Activated naive CD8-positive, alpha-beta T cell treated with anti-CD3 and anti-CD28 coated beads, Interleukin-2, amount 10 ng/mL, durations not matched to agents 7 days and 5 days (primary cell): ENCODE data around the gene SYNDIG1. TPM values are rescaled to one million over a fixed set of nuclear protein-coding genes. Genes with fewer than 3 reads are reported as not detected.

Experiments
- ATAC-seq: fragments of 150-1000 bp; cut with Tn5 transposase; one replicate; pipeline ENCODE4 v1.10.0; 2021; ENCODE audit warnings: low read depth, moderate library complexity
- POLR2A ChIA-PET: fragments of 350-600 bp; sonication (Branson Sonifier 250); formaldehyde crosslinking; loops from one replicate; lab custom pipeline; 2021; ENCODE audit warnings: antibody characterized with exemption; lab: Charles Lee
- DNase-seq: peaks from one replicate; pipeline ENCODE4 v3.0.0; 2021
- H3K27ac Mint-ChIP-seq: one replicate; pipeline ENCODE4 v1.8.0; 2022; ENCODE audit warnings: mild to moderate bottlenecking, mixed read lengths
- H3K27me3 Mint-ChIP-seq: one replicate; pipeline ENCODE4 v1.8.0; 2022; ENCODE audit warnings: mild to moderate bottlenecking, moderate library complexity, mixed read lengths
- H3K36me3 Mint-ChIP-seq: one replicate; pipeline ENCODE4 v1.8.0; 2021; ENCODE audit warnings: mild to moderate bottlenecking, mixed read lengths
- H3K4me1 Mint-ChIP-seq: one replicate; pipeline ENCODE4 v1.8.0; 2021; ENCODE audit warnings: mixed read lengths
- H3K4me3 Mint-ChIP-seq: one replicate; pipeline ENCODE4 v1.8.0; 2022; ENCODE audit warnings: mild to moderate bottlenecking, moderate library complexity, mixed read lengths
- H3K9me3 Mint-ChIP-seq: one replicate; pipeline ENCODE4 v1.8.0; 2021; ENCODE audit warnings: mixed read lengths
- total RNA-seq, 2 experiments: library from RNA; stranded (reverse); gene quantifications; one replicate each; pipeline ENCODE4 v1.2.3, GENCODE V29; 2021

The SYNDIG1 gene
- total RNA-seq, 2 experiments from 2014 or later: not detected

DNA sequence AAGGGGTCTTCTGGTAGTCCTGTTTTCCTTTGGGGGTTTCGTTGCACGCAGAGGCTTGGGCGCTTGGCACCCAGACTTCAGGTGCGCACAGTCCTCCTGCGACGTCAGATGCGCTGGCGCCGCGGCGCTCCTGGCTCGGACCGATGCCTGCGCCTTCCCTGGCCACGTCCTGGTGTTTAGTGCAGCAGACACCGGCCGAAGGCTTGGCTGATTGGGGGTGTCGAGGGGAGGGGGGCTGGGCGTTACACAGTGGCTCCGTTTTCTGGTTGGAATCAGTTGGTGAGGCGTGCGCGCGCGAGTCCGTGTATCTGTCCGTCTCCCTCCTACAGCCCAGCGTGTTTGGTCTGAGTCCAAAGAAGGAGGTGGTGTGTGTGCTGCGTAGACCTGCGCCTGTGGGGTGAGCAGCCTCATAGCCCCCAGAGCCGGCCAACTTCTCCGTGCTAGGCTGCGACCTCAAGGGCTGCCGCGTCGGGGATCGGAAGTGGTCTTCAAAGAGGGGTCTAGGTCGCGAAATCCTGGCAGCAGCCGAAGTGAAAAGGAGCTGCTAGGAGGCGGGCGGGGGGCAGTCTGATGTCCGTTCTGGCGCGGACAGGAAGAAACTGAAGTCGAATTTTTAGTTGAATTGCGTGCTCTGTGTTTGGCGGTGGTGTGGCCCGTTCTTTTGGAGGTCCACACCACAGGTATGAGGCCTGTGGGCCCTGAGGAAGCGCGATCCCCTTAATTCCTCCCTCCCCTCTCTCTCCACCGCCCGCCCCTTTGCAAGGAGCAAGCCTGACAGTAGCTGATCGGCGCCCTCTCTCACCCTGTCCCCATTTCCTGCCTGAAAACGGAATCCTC is 1.5 kb downstream of the SYNDIG1 start:
- Mint-ChIP-seq H3K27ac (no peak overlapping the region), H3K4me3 (peak overlapping the region; percentile 50), H3K4me1 (peaks cover 3% of the 10 kb centered on the region), H3K27me3 (peaks cover 75% of the 10 kb centered on the region), H3K36me3 (no peaks in the 10 kb centered on the region), H3K9me3 (no peaks in the 10 kb centered on the region)
- ATAC-seq (no peak), DNase-seq (no peak)
- POLR2A ChIA-PET: no interaction called here

DNA sequence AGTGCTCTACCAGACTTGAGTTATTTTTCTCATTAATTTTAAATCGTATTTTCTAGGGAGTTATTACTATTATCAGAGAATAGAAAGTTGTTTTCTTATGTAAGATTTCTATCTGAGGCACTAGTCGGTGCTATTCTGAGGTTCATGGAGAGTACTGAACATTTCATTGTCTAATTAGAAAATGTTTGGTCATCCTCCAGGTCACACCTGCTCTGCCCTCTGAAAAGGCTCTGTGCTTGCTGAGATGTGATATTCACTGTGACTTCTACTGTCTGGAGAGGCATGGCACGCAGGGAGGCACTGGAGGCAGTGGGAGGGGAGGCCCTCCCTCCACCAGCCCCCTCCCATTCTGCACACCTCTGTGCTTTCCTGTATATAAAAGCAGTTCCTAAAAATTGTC is 3.0 kb downstream of the SYNDIG1 start:
- no peak overlapping the region for H3K27ac Mint-ChIP-seq
- H3K36me3 Mint-ChIP-seq: no peaks in the 10 kb centered on the region
- ATAC-seq: no peak
- no peak for DNase-seq
- H3K4me1 Mint-ChIP-seq: peaks cover 3% of the 10 kb centered on the region
- POLR2A ChIA-PET: no interaction called here
- H3K4me3 Mint-ChIP-seq: no peak overlapping the region
- no peaks in the 10 kb centered on the region for H3K9me3 Mint-ChIP-seq
- peaks cover 70% of the 10 kb centered on the region for H3K27me3 Mint-ChIP-seq

DNA sequence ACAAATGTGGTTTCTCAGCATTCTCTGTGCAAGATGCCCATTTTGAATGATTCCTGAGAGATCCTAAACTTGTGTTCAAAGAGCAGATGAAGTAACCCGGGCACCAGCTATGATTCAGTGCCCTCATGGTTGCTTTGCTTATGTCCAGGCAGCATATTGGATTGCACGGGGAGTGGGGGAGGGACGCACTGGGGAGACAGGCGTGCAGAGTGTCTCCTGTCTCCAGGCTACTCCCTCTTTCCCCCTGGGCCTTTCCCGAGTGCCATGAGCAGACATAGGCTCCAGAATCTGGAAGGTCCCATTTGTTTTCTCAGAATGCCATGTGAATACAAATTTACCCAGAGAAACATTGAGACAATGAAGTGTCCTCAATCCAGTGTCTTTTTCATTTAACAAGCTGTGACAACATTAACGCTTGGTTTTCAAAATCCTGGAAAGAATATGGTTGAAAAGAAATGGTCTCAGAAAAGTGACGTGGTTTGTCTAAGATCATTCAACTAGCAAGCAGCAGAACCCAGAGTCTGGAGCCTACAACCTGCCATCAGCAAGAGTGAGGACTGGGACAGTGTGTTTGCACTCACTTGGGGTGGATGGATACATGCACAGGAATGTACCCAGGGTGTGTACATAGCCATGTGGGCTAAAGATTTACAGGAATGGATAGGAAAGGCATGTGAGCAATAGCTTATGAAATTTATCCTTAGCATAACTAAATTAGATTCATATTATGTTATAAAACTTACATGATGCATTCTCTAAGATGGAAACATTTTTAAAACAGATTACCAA is 4.2 kb downstream of the SYNDIG1 start:
- Mint-ChIP-seq H3K36me3 (no peaks in the 10 kb centered on the region), H3K4me3 (no peak overlapping the region), H3K9me3 (no peaks in the 10 kb centered on the region), H3K27me3 (peaks cover 58% of the 10 kb centered on the region), H3K27ac (no peak overlapping the region), H3K4me1 (peaks cover 3% of the 10 kb centered on the region)
- no peak for ATAC-seq
- POLR2A ChIA-PET: no interaction called here
- DNase-seq: no peak

DNA sequence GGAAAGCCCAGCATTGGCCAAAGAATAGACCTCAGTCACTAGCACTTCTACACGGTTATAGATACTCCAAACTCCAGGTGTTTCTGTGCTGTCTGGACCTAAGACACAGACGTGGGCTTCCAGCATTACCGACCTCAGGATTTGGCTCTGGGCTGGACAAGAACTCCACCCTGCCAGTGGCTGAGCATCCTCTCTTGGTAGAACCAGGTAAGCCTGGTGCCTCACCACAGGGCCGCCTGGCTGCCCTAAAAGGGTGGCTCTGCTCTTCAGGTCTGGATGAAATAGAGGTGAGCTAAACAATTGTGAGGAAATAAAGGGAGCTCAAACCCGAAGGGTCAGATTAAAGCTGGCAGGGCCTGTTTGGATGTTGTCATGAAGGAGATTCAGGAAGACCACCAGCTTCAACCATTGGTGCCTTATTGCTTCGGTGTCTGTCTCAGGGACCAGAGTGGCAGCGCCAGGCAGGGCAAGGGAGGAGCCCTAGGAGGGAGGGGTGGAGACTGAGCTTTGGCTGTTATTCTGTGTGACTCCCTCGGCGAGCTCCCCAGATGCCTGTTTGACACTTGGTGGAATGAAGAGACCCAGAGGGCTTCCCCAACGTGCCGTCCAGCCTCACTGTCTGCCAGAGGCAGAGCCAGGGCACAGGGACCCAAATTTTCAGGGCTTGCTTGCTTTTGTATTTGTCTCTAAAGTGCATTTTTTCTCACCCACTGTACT is 8.6 kb downstream of the SYNDIG1 start:
- no peaks in the 10 kb centered on the region for H3K4me1 Mint-ChIP-seq
- no peak overlapping the region for H3K27ac Mint-ChIP-seq
- POLR2A ChIA-PET: no interaction called here
- H3K4me3 Mint-ChIP-seq: no peak overlapping the region
- H3K9me3 Mint-ChIP-seq: no peaks in the 10 kb centered on the region
- H3K27me3 Mint-ChIP-seq: peaks cover 26% of the 10 kb centered on the region
- H3K36me3 Mint-ChIP-seq: no peaks in the 10 kb centered on the region
- ATAC-seq: no peak
- no peak for DNase-seq

DNA sequence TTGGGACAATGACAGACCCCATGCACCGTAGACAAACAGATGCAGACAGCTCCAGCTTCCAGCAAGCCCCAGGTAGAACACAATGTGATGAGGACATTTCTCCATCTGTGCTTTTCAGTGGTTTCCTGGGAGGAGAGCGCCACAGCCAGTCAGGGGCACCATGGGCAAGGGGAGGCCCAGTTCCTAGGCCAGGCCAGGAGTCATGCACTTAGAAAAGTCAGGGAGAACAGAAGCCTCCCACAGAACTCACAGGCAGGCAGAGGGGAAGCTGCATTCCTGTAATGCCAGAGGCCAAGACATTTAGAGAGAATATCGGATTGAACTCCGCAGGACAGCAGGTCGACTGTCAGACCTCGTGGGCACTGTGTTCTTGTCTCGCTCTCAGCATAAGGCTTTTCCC is 9.2 kb downstream of the SYNDIG1 start:
- DNase-seq (no peak), ATAC-seq (no peak)
- Mint-ChIP-seq H3K9me3 (no peaks in the 10 kb centered on the region), H3K27ac (no peak overlapping the region), H3K4me3 (no peak overlapping the region), H3K27me3 (peaks cover 21% of the 10 kb centered on the region), H3K36me3 (no peaks in the 10 kb centered on the region), H3K4me1 (no peaks in the 10 kb centered on the region)
- POLR2A ChIA-PET: no interaction called here

DNA sequence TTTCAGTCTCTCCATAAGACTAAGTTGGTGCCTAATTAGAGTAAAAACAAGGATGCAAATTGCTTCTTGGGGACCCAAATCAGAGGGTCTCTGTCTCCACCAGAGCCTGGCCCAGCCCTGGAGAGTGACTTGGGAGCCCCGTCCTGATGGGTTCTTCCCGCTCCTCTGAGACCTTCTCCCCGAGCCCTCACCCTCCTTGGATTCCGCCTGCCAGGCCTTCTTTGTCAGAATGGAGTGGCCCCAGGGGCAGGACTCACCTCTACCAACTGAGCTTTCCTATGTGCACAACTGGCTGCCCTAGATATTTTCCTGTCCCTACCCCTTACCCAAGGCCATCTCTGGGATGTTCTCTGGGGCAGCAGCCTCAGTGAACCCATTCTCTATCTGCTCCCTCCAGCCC is 9.7 kb downstream of the SYNDIG1 start:
- DNase-seq (no peak), ATAC-seq (no peak)
- Mint-ChIP-seq H3K36me3 (no peaks in the 10 kb centered on the region), H3K4me3 (no peak overlapping the region), H3K9me3 (no peaks in the 10 kb centered on the region), H3K27me3 (peaks cover 15% of the 10 kb centered on the region), H3K27ac (no peak overlapping the region), H3K4me1 (no peaks in the 10 kb centered on the region)
- POLR2A ChIA-PET: no interaction called here

DNA sequence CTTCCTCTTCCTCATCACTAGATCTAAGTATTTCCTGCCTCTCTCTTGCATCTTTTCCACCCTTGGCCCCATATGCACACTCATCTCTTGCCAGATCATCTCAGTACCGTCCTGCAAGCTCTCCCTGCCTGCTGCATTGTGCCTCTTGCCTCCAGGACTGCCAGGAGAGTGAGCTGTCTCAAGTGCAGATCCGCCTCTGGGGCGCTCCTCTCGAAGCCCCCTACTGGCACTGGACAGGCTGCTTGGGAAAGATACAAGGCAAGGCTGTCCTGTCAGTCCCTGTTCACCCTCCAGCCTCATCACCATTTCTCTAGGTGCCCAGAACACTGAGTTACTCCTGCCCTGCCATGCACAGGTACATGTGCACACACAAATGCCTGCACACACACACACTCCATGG is 10.2 kb downstream of the SYNDIG1 start:
- no peaks in the 10 kb centered on the region for H3K4me1 Mint-ChIP-seq
- peaks cover 14% of the 10 kb centered on the region for H3K27me3 Mint-ChIP-seq
- no peak overlapping the region for H3K27ac Mint-ChIP-seq
- H3K36me3 Mint-ChIP-seq: no peaks in the 10 kb centered on the region
- DNase-seq (no peak), ATAC-seq (no peak)
- no peaks in the 10 kb centered on the region for H3K9me3 Mint-ChIP-seq
- no peak overlapping the region for H3K4me3 Mint-ChIP-seq
- POLR2A ChIA-PET: no interaction called here

DNA sequence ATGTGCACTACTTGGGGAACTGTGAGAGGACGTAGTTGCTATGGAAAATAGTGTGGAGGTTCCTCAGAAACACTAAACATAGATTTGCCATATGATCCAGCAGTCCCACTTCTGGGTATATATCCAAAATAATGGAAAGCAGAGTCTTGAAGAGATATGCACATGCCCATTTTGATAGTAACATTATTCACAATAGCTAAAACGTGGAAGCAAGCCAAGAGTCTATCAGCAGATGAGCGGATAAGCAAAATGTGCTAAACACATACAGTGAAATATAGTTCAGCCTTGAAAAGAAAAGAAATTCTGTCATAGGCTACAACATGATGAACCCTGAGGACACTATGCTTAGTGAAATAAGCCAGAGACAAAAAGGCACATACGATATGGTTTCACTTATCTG is 11.1 kb downstream of the SYNDIG1 start:
- no peak for ATAC-seq
- H3K27ac Mint-ChIP-seq: no peak overlapping the region
- POLR2A ChIA-PET: no interaction called here
- no peaks in the 10 kb centered on the region for H3K36me3 Mint-ChIP-seq
- H3K4me3 Mint-ChIP-seq: no peak overlapping the region
- peaks cover 8% of the 10 kb centered on the region for H3K27me3 Mint-ChIP-seq
- no peaks in the 10 kb centered on the region for H3K4me1 Mint-ChIP-seq
- no peak for DNase-seq
- H3K9me3 Mint-ChIP-seq: no peaks in the 10 kb centered on the region

DNA sequence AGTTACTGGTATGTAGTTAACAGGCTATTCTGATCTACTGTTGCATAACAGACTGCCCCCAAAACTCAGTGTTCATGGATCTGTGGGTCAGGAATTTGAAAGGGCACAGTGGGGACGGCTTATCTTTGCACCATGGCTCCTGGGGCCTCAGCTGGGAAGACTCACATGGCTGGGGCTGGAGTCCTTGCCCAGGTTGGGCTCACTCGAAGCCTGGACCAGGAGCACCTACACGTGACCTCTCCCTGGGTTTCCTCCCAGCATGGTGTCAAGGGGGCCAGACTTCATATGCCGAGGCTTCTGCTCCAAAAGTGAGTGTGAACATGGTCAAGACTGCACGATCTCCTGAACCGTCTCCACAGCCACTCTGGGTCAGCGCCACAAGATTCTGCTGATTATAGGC is 11.7 kb downstream of the SYNDIG1 start:
- peaks cover 2% of the 10 kb centered on the region for H3K4me1 Mint-ChIP-seq
- no peaks in the 10 kb centered on the region for H3K9me3 Mint-ChIP-seq
- POLR2A ChIA-PET: no interaction called here
- no peaks in the 10 kb centered on the region for H3K36me3 Mint-ChIP-seq
- no peak overlapping the region for H3K4me3 Mint-ChIP-seq
- H3K27ac Mint-ChIP-seq: no peak overlapping the region
- H3K27me3 Mint-ChIP-seq: peaks cover 6% of the 10 kb centered on the region
- DNase-seq (no peak), ATAC-seq (no peak)

DNA sequence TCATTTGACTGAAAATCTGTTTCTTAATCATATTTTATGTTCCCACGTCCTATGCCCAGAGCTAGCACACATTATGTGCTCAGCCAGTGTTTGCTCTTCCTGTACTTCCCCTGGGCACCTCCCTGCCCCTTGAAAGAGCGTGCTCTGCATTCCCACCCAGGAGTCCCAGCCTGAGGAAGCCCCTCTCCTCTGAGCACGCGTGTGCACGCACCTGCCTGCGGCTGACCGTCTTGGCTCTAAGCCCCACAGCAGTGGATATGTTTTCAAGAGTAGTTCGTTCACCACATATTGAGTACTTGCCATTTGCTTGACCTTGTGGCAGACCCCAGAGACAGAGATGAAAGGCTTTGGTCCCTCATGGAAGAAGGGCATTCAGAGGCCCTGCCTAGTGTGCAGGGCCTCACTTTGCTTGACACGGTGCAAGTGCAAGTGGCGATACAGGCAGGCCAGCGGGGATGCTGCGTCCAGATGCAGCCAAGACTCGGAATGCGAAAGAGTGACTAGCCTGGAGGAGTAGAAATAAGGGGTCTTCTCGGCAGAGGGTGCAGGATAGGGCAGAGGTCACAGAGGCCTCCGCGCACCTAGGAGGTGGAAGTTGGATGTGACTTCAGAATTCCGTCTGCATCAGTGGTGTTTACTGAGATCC is 14.1 kb downstream of the SYNDIG1 start:
- no peaks in the 10 kb centered on the region for H3K36me3 Mint-ChIP-seq
- H3K4me3 Mint-ChIP-seq: no peak overlapping the region
- peaks cover 2% of the 10 kb centered on the region for H3K27me3 Mint-ChIP-seq
- POLR2A ChIA-PET: no interaction called here
- peak overlapping the region; percentile 58 for H3K27ac Mint-ChIP-seq
- no peak for ATAC-seq
- DNase-seq: no peak
- H3K9me3 Mint-ChIP-seq: no peaks in the 10 kb centered on the region
- peaks cover 2% of the 10 kb centered on the region for H3K4me1 Mint-ChIP-seq

DNA sequence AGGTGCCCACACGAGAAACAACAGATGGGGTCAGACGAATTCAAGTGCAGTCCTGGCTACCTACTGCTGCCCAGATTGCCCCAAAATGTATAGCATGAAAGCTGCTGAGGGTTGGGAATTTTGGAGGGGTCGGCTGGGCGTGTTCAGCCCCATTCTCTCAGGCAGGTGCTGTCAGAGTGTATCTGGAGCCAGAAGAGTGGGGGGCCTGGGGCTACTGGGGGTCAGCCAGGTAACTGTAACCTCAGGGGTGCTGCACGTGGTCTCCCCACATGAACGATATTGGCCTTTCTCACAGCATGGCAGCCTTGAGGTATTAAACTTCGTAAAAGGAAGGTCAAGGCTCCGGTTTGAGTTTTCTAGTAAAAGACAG is 14.6 kb downstream of the SYNDIG1 start:
- Mint-ChIP-seq H3K27me3 (peaks cover 2% of the 10 kb centered on the region), H3K9me3 (no peaks in the 10 kb centered on the region), H3K36me3 (no peaks in the 10 kb centered on the region), H3K4me1 (peaks cover 2% of the 10 kb centered on the region), H3K27ac (no peak overlapping the region), H3K4me3 (no peak overlapping the region)
- no peak for DNase-seq
- POLR2A ChIA-PET: no interaction called here
- ATAC-seq: no peak

DNA sequence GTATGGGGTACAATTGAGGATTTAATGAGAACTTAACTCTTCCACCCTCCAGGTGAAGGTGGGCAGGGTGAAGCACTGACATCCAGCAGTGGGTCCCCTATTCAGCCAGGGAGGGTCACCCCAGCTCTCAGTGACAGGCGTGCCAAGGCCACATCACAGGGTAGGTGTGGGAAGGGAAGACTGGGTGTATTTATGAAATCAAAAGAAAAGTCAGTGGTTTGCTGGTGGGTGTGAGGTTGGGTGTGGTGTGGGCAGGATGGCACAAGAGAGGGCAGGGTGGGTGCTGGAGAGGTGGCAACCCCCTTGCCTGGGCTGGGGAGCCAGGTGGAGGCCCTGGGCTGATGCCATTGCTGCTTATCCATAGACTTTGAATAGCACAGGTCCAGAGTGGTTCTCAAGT is 16.6 kb downstream of the SYNDIG1 start:
- Mint-ChIP-seq H3K4me1 (peaks cover 2% of the 10 kb centered on the region), H3K9me3 (no peaks in the 10 kb centered on the region), H3K27me3 (no peaks in the 10 kb centered on the region), H3K36me3 (no peaks in the 10 kb centered on the region), H3K27ac (no peak overlapping the region), H3K4me3 (no peak overlapping the region)
- POLR2A ChIA-PET: no interaction called here
- no peak for ATAC-seq
- no peak for DNase-seq

DNA sequence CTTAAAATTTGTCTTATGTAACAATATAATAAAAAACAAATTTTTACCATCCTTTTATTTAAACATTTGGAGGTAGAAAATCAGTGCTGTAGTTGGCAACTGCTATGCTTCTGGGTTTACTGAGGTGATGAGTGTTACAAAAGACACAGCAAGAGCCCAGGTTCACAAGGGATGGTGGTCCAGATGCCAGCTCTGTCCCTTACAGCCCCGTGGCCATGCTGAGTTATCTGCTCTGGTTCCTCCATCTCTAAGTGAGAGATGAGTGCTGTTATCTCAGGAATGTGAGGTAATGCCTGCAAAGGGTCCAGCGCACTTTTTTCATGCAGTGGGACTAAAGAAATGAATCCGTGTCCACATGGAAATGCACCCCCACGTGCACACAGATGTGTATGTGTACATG is 17.8 kb downstream of the SYNDIG1 start:
- POLR2A ChIA-PET: no interaction called here
- Mint-ChIP-seq H3K9me3 (no peaks in the 10 kb centered on the region), H3K4me1 (peaks cover 2% of the 10 kb centered on the region), H3K27me3 (no peaks in the 10 kb centered on the region), H3K27ac (no peak overlapping the region), H3K36me3 (no peaks in the 10 kb centered on the region), H3K4me3 (no peak overlapping the region)
- DNase-seq (no peak), ATAC-seq (no peak)
